Activated CD8-positive, alpha-beta memory T cell treated with anti-CD3 and anti-CD28 coated beads for 4 hours (primary cell): ENCODE data around the gene CCDC57.
"Not testable (repeated sequence)": the region's sequence is repeated elsewhere in the genome, so short reads cannot be mapped to it uniquely, and the experiment has no call there.

Experiments used
- DNase-seq, 2 donors: peaks; one replicate each; pipeline ENCODE4 v3.0.0-alpha.2; 2020; ENCODE audit warnings: low read depth in 2 of 2

Gene CCDC57

DNA sequence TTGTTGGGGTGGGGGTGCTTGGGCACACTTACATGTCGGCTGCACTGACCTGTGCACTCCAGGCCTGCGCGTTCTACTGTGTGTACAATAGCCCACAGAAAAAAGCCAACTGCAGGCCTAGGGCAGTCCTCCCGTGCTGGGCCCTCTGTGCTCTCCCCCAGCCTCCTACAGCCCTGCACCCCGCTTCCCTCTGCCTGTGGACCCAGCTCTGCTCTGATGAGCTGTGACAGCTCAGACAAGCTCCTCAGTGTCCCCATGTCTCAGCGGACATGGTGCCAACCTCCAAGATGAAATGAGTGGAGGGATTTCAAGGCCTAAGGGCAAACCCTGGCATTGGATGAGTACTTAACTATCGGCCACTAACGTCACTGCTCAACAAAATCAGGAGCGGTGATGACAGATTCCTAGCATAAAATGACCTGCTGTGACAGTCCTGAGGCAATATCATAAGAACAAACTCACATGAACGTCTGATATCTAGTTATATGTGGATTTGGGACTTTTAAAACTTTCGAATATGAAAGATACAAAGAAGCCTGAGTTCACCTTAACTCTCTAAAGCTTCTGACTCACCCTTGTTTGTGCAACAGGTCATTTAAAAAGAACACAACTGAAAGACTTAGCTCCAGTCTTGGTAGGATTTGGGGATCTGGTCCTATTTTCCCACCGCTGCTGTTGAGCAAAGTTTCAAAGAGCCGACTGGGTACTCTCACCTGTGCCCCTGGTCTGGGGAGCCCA is 34.7 kb downstream of the CCDC57 start:
- no peak for DNase-seq

DNA sequence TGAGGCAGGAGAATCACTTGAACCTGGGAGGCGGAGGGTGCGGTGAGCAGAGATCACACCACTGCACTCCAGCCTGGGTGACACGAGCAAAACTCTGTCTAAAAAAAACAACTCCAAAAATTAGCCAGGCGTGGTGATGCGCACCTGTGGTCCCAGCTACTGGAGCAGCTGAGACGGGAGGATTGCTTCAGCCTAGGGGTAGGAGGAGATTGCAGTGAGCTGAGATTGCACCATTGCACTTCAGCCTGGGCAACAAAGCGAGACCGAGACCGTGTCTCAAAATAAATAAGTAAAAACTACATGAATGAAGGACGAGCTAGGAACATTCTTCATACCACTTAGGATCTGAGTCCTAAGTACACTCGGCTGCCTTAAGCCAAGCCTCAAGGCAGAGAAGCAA is 35.4 kb downstream of the CCDC57 start:
- DNase-seq, result no peak

DNA sequence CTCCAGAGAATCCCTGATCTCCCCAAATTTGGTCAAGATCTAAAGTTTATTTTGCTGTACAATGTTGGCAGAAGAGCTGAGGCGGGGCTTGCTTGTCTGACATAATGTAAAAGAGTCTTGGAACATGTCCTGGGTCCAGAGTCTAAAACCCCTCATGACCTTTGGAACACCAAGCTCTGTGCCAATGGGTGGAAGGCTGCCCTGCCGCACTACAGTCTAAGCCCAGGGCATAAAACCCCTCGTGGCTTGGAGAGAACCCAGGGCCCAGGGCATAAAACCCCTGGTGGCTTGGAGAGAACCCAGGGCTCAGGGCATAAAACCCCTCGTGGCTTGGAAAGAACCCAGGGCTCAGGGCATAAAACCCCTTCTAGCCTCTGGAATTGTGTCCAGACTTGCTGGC is 36.7 kb downstream of the CCDC57 start:
- no peak for DNase-seq

DNA sequence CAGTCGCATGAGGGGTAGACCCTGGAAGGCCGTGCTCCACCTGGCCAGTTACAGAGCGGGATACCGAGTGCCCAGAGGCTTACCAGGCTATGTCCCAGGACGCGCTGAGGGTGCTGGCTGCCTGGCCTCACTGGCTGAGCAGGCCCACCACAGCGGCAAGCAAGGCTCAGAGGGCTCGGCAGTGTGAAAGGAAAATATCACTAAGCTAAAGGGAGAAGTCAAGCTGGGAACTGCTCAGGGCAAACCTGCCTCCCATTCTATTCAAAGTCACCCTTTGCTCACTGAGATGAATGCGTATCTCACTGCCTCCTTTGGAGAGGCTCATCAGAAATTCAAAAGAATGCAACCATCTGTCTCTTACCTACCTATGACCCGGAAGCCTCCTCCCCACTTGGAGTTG is 37.4 kb downstream of the CCDC57 start:
- DNase-seq, result no peak

DNA sequence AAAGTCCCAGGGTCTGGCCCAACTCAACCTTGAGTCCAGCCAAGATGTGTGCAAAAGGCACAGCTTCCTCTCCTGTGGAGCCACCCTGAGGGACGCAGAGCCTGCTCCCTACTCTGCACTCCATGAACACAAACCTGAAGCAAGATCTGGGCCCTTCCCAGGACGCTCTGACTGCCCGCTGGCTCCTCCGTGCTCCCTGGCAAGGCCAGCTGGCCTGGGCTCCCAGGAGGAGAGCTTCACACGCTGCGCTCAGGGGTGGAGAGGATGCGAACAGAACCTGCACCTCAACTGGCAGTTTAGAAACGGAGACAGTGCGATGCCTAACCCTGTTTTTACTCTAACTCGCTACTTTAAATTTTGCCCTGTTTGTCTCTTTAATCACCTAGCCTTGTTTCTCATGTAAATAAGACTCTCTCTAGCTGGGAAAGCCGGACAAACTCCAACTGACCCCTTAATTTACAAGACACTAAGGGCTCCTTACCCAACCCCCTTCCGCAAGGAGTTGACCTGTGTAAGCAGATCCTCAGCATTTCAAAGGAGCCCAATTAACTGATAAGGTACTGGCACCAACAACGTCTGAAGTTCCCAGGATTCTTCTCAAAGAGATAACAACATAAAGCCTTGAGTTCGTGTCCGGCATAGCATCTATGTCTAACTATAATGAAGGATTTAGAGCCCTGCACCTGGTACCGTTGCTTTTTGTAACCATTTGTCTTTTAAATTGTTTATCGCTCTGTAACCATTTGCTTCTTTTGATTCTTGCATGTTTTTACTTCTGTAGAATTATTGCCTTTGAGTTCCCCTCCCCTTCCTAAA is 38.4 kb downstream of the CCDC57 start:
- DNase-seq, result not testable (repeated sequence)

DNA sequence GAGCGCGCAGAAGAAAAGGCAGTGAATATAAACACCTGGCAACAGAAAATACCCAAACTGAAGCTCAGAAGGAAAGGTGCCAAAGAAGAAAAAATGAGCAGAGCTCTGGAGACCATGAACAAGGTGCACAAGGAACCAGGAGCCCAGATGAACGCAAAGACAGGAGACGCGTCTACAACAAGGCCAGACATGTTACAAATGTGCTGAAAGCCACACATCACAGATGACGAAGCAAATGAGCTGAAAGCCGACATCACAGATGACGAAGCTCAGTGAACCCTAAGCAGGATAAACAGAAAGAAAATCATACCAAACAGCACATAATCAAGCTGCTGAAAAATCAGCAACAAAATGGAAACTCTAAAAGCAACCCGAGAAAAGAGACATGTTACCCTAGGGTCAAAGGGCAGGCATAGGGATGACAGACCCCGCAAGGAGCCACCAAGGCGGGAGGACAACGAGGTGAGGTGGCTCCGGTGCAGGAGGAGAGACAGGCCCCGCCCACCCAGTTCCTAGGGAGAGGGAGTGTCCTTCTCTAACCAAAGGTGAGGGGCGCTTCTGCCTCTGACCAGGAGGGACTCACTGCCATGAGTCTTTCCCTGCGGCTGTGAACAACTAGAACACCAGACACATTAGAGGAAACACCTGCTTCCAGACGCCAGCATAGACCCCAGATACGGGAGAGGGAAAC is 39.1 kb downstream of the CCDC57 start:
- no peak for DNase-seq

DNA sequence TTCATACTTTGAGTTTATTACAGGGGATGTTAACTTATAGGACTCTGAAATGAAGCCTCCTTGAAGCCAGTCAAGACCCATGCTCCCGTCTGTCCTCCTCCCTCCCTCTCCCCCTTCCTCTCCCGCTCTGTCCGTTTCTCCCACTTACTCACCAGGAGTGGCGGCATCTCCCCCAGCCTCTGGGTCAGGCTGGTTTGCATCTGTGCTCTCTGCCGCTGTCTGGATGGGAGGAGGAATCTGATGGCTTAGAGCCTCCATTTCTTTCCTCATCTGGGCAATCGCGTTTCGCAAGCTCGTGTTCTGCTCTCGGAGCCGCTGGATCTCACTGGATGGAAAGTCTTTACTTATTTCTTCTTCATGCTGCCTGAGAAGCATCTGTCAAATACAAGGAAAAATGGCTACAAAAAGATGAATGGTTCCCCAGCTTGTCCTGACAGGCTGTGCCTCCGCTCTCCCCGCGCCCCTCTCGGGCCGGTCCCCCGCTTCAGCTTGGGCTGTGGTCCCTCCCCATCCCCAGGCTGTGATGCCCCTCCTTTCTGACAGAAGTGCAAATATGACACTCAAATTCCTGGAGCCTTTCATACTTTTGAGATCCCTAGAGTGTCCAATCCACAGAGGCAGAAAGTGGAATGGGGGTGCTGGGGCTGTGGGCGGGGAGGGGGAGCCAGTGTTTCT is 40.0 kb downstream of the CCDC57 start:
- DNase-seq, result no peak

DNA sequence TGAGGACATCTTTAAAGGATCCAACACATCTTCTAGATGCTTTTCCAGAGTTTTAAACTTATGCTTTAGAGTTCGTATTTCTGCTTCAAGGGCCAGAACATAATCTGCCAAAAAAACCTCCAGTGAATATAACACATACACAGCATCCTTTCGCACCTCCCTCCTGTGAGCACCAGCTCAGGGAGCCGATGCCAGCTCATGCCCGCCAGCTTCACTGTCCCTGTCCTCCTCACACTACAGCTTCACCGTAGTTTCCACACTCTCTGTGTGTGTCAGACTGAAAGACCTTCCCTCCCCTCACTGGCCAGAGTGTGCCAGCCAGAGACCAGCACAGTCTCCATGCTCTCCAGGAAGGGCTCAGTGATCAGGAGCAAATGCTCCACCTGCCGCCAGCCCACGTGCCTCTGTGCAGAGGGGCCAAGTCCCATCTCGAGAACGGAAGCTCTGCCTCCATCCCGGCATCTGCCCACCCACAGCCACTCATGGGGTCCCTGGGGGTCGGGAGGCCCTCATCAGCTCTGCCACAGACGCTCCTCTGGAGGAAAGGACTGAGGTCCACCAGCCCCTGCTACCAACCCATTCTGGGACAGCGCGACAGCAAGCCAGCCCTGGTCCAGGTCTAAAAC is 40.8 kb downstream of the CCDC57 start:
- DNase-seq, result no peak

DNA sequence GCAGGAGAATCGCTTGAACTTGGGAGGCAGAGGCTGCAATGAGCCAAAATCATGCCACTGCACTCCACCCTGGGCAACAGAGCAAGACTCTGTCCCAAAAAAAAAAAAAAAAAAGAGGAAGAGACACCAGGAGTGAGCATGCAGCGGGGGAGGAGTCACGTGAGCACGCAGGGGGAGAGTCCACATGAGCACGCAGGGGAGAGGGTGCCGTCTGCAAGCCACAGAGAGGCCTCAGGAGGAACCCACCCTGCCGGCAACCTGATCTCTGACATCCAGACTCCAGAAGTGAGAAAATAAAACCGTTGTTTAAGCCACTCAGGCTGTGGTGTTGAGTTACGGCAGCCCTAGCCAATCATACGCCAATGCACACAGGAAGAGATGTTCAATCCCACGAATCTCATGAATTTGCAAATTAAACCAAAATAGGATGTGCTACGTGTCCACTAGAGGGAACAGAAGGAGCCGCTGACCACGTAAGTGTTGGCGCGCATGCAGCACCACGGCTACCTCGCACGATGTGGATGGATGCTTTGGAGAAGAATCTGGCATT is 42.2 kb downstream of the CCDC57 start:
- no peak for DNase-seq

DNA sequence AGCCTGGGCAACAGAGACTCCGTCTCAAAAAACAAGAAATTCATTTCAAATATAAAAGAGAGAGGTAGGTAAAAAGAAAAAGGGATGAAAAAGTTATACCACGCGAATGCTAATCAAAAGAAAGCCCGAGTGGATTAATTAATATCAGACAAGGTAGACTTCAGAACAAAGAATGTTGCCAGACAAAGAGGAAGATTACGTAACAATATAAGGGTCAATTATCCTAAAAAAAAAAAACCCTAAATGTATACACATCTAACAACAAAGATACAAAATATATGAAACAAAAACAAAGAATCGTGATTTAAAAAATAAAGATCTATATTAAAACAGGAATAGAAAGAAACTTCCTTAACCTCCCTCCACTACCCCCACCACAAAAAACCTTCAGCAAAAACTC is 44.1 kb downstream of the CCDC57 start:
- no peak for DNase-seq

DNA sequence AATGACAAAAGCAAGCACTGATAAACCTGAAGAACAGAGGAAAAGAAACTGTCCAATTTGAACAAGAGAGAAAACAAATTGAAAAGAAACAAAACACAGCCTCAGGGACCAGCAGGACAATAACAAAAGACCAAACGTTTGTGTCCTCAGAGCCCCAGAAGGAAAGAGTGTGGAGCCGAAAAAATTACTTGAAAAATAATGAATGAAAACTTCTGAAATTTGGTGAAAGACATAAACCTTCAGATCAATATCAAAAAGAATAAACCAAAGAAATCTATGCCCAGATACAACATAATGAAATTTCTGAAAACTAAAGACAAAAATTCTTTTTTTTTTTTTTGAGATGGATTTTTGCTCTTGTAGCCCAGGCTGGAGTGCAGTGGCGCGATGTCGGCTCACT is 45.6 kb downstream of the CCDC57 start:
- no peak for DNase-seq

DNA sequence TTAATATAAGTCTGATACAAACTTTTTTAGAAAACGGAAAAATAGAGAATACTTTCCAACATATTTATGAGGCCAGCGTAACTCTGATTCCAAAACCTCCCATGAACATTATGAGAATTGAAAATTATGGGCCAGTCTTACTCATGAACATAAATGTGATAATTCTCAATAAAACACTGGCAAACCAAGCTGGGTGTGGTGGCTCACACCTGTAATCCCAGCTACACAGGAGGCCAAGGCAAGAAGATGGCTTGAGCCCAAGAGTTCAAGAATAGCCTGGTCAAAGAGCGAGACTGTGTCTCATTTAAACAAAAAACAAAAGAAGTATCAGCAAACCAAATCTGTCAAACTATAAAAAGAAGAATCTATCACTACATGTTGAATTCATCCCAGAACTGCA is 47.8 kb downstream of the CCDC57 start:
- no peak for DNase-seq

DNA sequence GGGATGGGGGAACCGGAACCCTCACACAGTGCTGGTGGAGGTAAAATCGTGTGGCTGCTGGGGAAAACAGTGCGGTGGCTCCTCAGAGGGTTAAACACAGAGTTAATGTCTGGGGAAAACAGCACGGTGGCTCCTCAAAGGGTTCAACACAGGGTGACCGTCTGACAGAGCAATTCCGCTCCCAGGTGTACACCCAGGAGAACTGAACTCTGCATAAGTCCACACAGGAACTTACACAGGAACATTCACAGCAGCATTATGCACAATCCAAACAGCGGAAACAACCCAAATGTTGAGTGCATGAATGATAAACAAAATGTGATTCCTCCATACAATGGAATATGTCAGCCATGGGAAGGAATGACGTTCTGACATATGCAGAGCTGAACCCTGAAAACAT is 51.4 kb downstream of the CCDC57 start:
- DNase-seq, result no peak

DNA sequence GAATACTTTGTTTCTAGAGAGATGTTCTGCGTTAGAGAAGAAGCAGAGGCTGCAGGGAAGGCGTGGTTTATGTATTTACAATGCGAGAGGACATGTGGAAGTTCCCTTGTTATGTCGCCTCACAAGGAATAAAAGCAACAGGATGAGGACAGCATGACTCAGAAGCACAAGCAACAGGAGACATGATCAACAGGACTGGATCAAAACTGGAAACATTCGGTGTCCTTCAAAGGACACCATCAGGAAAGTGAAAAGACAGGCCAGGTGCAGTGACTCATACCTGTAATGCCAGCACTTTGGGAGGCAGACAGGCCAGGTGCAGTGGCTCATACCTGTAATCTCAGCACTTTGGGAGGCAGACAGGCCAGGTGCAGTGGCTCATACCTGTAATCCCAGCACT is 52.6 kb downstream of the CCDC57 start:
- DNase-seq, result no peak

DNA sequence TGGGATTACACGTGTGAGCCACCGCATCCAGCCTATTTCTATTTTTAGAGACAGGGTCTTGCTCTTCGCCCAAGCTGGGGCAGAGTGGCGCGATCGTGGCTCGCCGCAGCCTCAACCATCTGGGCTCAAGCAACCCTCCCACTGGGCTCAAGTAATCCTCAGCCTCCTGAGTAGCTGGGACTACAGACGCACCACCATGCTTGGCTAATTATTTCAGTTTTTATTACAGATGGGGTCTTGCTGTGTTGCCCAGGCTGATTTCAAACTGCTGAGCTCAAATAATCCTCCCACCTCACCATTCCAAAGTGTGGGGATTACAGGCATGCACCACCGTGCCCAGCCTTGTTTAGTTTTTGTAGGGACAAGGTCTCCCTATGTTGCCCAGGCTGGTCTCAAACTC is 53.8 kb downstream of the CCDC57 start:
- DNase-seq, result no peak

DNA sequence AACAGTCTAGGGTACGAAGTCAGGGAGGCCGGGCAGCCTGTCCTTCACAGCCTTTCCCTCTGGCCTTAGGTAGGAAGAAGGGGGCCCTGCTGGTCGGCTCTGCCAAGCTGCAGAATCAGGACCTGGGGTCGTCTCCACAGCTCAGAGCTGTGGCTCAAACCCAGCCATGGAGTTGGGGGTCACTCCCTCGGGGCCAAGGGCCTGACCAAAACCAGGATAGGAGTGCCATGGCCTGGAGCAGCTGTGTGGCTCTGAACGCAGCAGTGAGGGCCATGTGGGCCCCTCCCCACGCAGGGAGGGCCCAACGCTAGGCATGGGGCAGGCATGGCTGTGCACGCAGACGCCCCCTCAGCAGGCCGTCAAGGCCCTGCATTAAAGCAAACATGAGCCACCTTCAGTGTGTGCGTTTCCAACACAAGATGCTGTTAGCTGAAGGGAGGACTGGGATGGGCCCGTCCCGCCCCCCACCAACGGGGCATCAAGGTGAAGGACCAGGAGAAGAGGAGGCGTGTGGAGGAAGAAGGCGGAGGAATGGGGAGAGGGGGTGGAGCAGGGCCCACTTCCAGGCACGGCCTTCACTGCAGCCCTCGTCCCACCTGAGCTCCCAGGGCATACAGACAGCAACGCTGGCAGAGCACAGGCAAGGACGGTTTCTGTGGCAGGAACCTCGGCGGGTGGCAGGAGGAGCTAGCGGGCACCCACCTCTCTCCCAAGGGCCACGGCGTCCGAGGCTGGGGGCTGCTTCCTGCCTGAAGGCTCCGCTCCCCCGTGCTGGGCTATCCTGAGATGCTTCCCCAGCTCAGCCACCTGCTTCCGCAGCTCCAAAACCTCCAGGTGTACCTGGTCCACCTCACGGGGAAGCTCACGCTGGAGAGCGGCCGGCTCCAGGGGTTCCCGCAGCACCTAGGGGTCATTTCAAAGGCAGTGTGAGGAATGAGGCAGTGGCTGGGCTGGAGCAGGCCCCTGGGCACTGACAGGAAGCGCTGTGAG is 55.3 kb downstream of the CCDC57 start:
- DNase-seq, result no peak

DNA sequence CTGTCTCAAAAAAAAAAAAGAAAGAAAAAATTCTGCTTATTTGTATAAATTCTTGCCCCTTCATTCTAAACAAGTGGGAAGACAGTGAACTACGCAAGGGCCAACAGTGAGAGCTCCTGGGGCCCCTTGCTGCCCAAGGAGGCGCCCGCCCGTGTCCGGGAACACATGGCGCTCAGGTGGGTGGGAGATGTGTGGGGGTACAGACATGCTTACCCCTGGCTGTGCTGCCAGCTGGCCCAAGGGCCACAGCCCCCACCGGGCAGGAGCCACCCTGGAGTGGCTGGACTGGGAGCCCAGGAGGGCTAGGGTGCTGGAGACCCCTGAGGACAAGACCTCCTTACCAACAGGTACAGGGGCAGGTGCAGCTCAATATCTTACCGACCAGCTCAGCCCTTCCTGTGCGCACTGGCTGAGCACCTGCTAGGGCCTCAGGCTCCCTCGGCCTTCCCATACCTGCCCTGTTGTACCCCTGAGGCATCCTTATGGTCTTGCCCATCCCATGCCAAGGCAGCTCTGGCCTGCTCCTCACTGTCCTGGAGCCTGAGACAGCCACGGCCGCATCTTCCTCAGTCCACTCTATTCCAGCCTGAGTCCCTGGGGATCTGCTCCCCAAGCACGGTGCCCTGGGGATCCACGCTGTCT is 56.2 kb downstream of the CCDC57 start:
- no peak for DNase-seq

DNA sequence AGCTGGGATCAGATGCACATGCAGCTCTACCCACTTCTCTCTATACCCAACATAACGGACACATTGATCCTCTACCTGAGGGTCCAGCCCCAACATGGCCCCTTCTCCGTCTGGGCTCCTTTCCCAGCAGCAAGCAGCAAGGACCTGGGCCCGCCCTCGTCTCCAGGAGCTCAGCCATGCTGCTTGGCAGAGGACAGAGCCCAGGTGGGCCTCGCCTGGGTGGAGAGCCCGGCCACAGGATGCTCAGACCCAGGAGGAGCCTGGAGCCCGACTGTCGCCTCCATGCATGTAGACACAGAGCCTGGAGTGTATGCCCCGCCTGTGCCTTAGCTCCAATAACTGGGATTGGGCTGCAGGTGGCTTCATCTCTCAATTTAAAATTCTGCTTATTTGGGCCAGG is 57.0 kb downstream of the CCDC57 start:
- no peak for DNase-seq

DNA sequence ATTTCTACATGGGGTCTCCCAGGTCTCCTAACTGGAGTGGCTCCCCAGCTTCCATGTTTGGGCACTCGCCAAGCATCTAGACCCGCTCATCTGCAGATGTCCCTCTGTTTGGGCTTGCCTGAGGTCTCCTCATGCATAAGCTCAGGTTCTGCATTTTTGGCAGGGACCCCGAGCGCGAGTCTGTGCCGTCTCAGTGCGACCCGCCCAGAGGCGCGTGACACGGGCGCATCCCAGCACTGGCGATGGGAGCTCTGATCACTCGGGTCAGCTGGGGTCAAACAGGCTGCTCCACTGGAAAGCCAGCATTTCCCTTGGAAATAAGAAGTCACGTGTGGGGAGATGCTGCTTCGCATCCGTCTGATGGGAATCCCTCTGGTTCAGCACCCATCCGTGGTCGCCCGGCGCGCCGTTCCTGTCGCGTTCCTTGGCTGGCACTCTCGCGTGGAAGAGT is 57.7 kb downstream of the CCDC57 start:
- DNase-seq, result no peak
